Karpas-422 (cell line): ENCODE measurements around the gene RAPGEF2. TPM values are rescaled to one million over a fixed set of nuclear protein-coding genes. Genes with fewer than 3 reads are reported as not detected.
"Not testable (repeated sequence)": the region's sequence is repeated elsewhere in the genome, so short reads cannot be mapped to it uniquely, and the experiment has no call there.

Experiments used
- DNase-seq: peaks from one replicate; pipeline ENCODE4 v3.0.0-alpha.2; 2015
- H2AFZ ChIP-seq: fragments of 200-600 bp; sonication (generic); 2 replicates; pipeline ENCODE4 v1.6.1; 2014; ENCODE audit warnings: antibody characterized with exemption, low read length, mixed read lengths
- H3K27ac ChIP-seq: fragments of 200-600 bp; sonication (generic); 2 replicates; pipeline ENCODE4 v1.5.1; 2014; ENCODE audit warnings: mild to moderate bottlenecking, low read length, moderate library complexity
- H3K27me3 ChIP-seq: fragments of 200-600 bp; sonication (generic); 2 replicates; pipeline ENCODE4 v1.6.1; 2014; ENCODE audit warnings: low read length, mixed read lengths
- H3K36me3 ChIP-seq: fragments of 200-600 bp; sonication (generic); 2 replicates; pipeline ENCODE4 v1.6.1; 2014; ENCODE audit warnings: low read length, mixed read lengths; ENCODE audit not compliant: insufficient read depth
- H3K4me1 ChIP-seq: fragments of 200-600 bp; sonication (generic); 2 replicates; pipeline ENCODE4 v1.6.1; 2014; ENCODE audit warnings: mild to moderate bottlenecking, low read length, mixed read lengths
- H3K4me2 ChIP-seq: fragments of 200-600 bp; sonication (generic); 2 replicates; pipeline ENCODE4 v1.6.1; 2014; ENCODE audit warnings: low read length, low read depth, mild to moderate bottlenecking; ENCODE audit not compliant: poor library complexity, severe bottlenecking
- H3K4me3 ChIP-seq: fragments of 200-600 bp; sonication (generic); 2 replicates; pipeline ENCODE4 v1.5.1; 2014; ENCODE audit warnings: mild to moderate bottlenecking, antibody characterized with exemption, low read length, mixed read lengths
- H3K79me2 ChIP-seq: fragments of 200-600 bp; sonication (generic); 2 replicates; pipeline ENCODE4 v1.6.1; 2014; ENCODE audit warnings: mild to moderate bottlenecking, low read length, mixed read lengths
- H3K9ac ChIP-seq: fragments of 200-600 bp; sonication (generic); 2 replicates; pipeline ENCODE4 v1.6.0; 2014; ENCODE audit warnings: low read length
- H3K9me2 ChIP-seq: fragments of 200-600 bp; sonication (generic), shearing (Covaris generic); replicated peaks from 2 replicates; pipeline ENCODE4 v1.6.0; 2014; ENCODE audit warnings: mild to moderate bottlenecking, low read length, moderate library complexity; ENCODE audit not compliant: insufficient read depth
- H3K9me3 ChIP-seq: fragments of 300-700, 200-600 bp; sonication (generic); 2 replicates; pipeline ENCODE4 v1.6.1; 2014; ENCODE audit warnings: low read length, mixed read lengths
- H4K20me1 ChIP-seq: fragments of 200-600 bp; sonication (generic); 2 replicates; pipeline ENCODE4 v1.6.1; 2014; ENCODE audit warnings: mild to moderate bottlenecking, antibody characterized with exemption, low read length, low read depth; ENCODE audit not compliant: insufficient read depth
- total RNA-seq: library from RNA; depleted of rRNA; stranded (reverse); fragments of >200 nt; shearing (Covaris generic); gene quantifications from 2 replicates; pipeline ENCODE4 v1.2.3, GENCODE V29; 2014; ENCODE audit warnings: low replicate concordance

The RAPGEF2 gene
- total RNA-seq, 1 experiment from 2014 or later: 5.4 TPM

DNA sequence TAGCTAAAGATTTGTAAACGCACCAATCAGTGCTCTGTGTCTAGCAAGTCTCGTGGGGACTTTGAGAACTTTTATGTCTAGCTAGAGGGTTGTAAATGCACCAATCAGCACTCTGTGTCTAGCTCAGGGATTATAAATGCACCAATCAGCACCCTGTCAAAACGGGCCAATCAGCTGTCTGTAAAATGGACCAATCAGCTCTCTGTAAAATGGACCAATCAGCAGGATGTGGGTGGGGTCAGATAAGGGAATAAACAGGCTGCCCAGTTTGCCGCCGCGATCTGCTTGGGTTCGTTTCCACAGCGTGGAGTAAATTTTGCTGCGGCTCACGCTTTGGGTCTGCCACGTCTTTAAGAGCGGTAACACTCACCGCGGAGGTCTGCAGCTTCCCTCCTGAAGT is 148.7 kb downstream of the RAPGEF2 start:
- not testable (repeated sequence) for H3K4me3 ChIP-seq, DNase-seq, H3K9me3 ChIP-seq, H3K9me2 ChIP-seq, H2AFZ ChIP-seq, H3K79me2 ChIP-seq, H3K4me1 ChIP-seq, H3K27me3 ChIP-seq, H4K20me1 ChIP-seq, H3K9ac ChIP-seq, H3K36me3 ChIP-seq, H3K27ac ChIP-seq, H3K4me2 ChIP-seq

DNA sequence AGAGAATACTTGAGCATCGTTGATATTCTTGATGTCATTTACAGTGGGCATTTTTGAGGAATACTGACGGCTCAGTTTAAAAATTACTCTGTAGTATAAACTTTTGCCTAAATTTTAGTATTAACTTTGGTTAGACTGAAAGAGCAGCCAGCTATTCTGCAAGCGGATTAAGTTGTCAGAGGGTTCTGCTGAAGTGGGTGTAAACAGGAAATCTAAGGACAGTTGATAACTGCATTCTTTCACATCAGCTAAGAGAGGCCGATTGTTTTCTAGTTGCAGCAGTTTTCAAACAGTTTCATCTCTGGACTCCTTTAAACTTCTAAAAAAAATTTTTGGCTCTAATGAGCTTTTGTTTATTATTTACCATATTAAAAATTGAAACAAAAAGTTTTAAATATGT is 149.6 kb downstream of the RAPGEF2 start:
- Histone ChIP-seq H3K27ac (no peak overlapping the region), H3K4me3 (no peak overlapping the region), H3K4me2 (no peak overlapping the region), H3K9me3 (no peaks in the 10 kb centered on the region), H3K9ac (no peak overlapping the region), H2AFZ (no peak overlapping the region), H3K9me2 (no peaks in the 10 kb centered on the region), H3K79me2 (no peaks in the 10 kb centered on the region), H3K36me3 (no peaks in the 10 kb centered on the region), H3K4me1 (no peaks in the 10 kb centered on the region), H4K20me1 (no peaks in the 10 kb centered on the region), H3K27me3 (no peaks in the 10 kb centered on the region)
- no peak for DNase-seq

GRCh38 chr4:159256037-159256436 is 153.2 kb downstream of the RAPGEF2 start:
- DNase-seq: no peak
- Histone ChIP-seq H3K36me3 (no peaks in the 10 kb centered on the region), H3K27me3 (no peaks in the 10 kb centered on the region), H3K4me1 (no peaks in the 10 kb centered on the region), H3K9ac (no peak overlapping the region), H3K27ac (no peak overlapping the region), H3K9me3 (no peaks in the 10 kb centered on the region), H3K9me2 (no peaks in the 10 kb centered on the region), H4K20me1 (no peaks in the 10 kb centered on the region), H3K4me2 (no peak overlapping the region), H3K79me2 (no peaks in the 10 kb centered on the region), H3K4me3 (no peak overlapping the region), H2AFZ (no peak overlapping the region)

- Histone ChIP-seq H3K4me1 (no peaks in the 10 kb centered on the region), H2AFZ (no peak overlapping the region), H3K36me3 (no peaks in the 10 kb centered on the region), H3K9ac (no peak overlapping the region), H3K27ac (no peak overlapping the region), H3K4me3 (no peak overlapping the region), H3K27me3 (no peaks in the 10 kb centered on the region), H3K4me2 (no peak overlapping the region), H3K9me2 (no peaks in the 10 kb centered on the region), H4K20me1 (no peaks in the 10 kb centered on the region), H3K79me2 (no peaks in the 10 kb centered on the region), H3K9me3 (no peaks in the 10 kb centered on the region)
- DNase-seq: no peak
These were observed 156.1 kb downstream of the RAPGEF2 start for GRCh38 chr4:159258889-159259560.

- no peaks in the 10 kb centered on the region for H3K9me3 ChIP-seq
- no peak overlapping the region for H3K4me2 ChIP-seq
- H3K9me2 ChIP-seq: no peaks in the 10 kb centered on the region
- no peak overlapping the region for H3K27ac ChIP-seq
- no peak for DNase-seq
- H2AFZ ChIP-seq: no peak overlapping the region
- H3K4me1 ChIP-seq: no peaks in the 10 kb centered on the region
- H3K27me3 ChIP-seq: no peaks in the 10 kb centered on the region
- H3K9ac ChIP-seq: no peak overlapping the region
- no peaks in the 10 kb centered on the region for H3K36me3 ChIP-seq
- no peaks in the 10 kb centered on the region for H3K79me2 ChIP-seq
- H4K20me1 ChIP-seq: no peaks in the 10 kb centered on the region
- H3K4me3 ChIP-seq: no peak overlapping the region
These were observed 161.2 kb downstream of the RAPGEF2 start for GRCh38 chr4:159264057-159264456.

- no peaks in the 10 kb centered on the region for H3K9me3 ChIP-seq
- no peaks in the 10 kb centered on the region for H4K20me1 ChIP-seq
- H3K36me3 ChIP-seq: no peaks in the 10 kb centered on the region
- no peak overlapping the region for H3K4me3 ChIP-seq
- no peaks in the 10 kb centered on the region for H3K27me3 ChIP-seq
- H3K4me1 ChIP-seq: no peaks in the 10 kb centered on the region
- H3K9me2 ChIP-seq: no peaks in the 10 kb centered on the region
- no peaks in the 10 kb centered on the region for H3K79me2 ChIP-seq
- DNase-seq: no peak
- H3K9ac ChIP-seq: no peak overlapping the region
- no peak overlapping the region for H3K27ac ChIP-seq
- no peak overlapping the region for H2AFZ ChIP-seq
- H3K4me2 ChIP-seq: no peak overlapping the region
These were observed 164.3 kb downstream of the RAPGEF2 start for GRCh38 chr4:159266981-159267868.

DNA sequence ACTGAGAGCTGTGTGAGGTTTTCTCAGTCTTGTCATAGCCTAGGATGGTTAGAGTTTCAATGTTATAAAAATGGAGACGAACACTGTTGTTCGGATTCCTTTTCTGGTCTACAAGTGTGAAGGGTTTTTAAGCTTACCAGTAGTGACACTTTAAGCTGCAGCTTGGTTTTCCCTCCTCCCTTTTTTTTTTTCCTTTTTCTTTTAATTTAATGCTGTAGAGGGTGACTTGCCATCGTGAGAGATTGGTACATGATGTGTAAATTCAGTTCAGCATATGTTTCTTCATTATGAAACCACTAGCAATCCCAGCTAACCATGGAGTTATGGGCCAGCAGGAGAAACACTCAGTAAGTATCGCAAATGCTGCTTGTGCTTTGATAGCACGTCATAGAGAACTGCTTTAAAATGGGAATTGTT is 165.0 kb downstream of the RAPGEF2 start:
- Histone ChIP-seq H3K27ac (no peak overlapping the region), H3K79me2 (no peaks in the 10 kb centered on the region), H4K20me1 (no peaks in the 10 kb centered on the region), H3K4me1 (no peaks in the 10 kb centered on the region), H3K36me3 (no peaks in the 10 kb centered on the region), H3K9me2 (no peaks in the 10 kb centered on the region), H3K9ac (no peak overlapping the region), H3K4me2 (no peak overlapping the region), H3K4me3 (no peak overlapping the region), H3K9me3 (no peaks in the 10 kb centered on the region), H2AFZ (no peak overlapping the region), H3K27me3 (no peaks in the 10 kb centered on the region)
- no peak for DNase-seq

GRCh38 chr4:159268607-159269006 is 165.7 kb downstream of the RAPGEF2 start:
- H3K4me2 ChIP-seq: no peak overlapping the region
- no peaks in the 10 kb centered on the region for H3K79me2 ChIP-seq
- H3K36me3 ChIP-seq: no peaks in the 10 kb centered on the region
- H3K4me3 ChIP-seq: no peak overlapping the region
- H3K4me1 ChIP-seq: no peaks in the 10 kb centered on the region
- no peaks in the 10 kb centered on the region for H3K27me3 ChIP-seq
- H2AFZ ChIP-seq: no peak overlapping the region
- no peaks in the 10 kb centered on the region for H4K20me1 ChIP-seq
- no peak overlapping the region for H3K27ac ChIP-seq
- H3K9me2 ChIP-seq: no peaks in the 10 kb centered on the region
- no peak for DNase-seq
- no peak overlapping the region for H3K9ac ChIP-seq
- H3K9me3 ChIP-seq: no peaks in the 10 kb centered on the region
